ENCODE measurements around the gene HCN4.

HCN4 gene

DNA sequence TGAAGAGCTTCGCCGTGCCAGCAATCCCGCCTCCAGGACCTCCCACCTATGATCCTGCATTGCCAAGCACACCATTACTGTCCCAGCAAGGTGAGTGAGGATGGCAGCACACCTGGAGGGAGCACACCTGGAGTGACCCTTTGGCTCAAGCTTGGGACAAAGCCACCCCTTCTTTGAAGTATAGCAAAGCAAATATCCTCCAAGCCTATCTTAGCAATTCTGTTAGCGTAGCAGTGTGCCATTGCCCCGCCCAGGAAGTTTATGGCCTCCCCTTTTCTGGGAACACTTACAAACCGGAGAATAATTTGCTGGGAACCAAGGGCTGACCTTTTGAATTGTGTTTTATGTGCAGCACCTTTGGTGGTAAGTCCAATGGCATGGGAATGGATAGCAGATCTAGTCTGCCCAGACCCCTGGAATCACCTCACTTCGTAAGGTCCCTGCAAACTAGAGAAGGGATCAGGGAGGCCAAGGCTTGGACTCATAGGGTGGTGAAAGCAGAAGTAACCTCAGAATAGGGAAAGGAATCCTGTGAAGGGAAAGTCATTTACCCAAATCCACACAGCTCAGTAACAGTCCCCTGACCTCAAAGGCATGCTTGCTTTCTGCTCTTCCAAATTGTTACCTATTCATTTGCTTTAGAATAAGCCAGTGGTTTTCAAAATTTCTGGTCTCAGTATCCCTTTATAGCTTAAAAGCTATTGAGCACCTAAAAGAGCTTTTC, 70.1 kb downstream of the HCN4 start:
- DNase-seq (ENCODE audit: low read depth in 4 of 4, low spot score in 1 of 4): no peak

DNA sequence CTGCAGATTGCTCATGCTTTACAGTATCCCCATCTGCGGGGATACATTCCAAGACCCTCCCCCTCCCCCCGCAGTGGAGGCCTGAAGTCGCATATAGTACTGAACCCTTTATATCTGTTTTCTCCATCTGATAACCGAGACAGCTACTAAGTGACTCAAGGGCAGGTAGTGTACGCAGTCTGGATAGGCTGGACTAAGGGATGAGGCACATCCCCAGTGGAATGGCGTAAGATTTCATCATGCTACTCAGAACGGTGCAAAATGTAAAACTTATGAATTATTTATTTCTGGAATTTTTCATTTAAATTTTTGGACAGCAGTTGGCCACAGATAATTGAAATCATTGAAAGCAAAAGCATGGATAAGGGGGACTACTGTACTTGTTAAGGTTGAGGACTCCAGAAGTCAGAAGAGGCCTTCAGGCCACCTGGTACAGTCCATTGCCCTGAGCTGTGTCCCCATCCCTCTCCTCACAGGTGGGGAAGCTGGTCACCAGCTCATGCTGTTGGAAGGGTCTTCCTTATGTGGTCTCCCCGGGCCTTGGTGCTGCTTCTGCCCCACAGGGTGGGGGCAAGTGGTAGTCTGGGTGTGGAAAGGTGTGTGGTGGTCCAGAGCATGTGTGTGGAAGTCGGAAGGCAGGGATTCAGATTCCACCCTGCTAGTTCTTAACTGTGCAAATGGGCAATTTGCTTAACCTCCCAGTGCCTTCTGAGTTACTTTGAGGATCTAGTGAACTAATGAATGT, 72.0 kb downstream of the HCN4 start:
- no peak for DNase-seq (ENCODE audit: low read depth in 4 of 4, low spot score in 1 of 4)

DNA sequence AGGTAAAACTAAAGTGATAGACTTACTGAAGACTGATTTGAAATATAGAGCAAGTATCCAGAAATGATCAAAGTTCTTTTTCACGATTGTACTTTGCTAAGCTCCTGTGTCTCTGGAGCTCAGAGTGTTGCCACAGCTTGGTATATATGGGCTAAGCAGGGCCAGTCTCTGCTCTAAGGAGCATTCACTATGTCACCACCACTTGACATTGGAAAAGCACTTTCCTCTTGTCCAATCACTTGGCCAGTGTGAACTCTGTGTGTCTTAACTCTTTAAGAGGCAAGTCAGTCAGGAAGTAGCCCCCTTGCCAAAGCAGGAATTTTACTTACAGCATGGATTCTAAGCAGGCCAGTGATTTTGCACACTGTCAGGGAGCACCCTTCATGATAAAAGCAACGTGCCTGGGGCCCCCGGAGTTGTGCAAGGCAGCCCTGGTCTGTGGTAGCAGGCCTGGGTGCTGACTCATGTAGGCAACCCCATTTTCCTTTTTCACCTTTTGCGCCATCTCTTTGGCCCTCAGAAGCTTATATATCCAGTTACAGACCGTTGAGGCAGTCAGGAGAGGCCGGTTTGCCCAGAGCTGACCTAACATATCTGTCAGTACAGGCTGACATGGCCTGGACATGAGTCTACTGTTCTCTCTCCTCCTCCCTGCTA, 73.0 kb downstream of the HCN4 start:
- DNase-seq (ENCODE audit: low read depth in 4 of 4, low spot score in 1 of 4): no peak

DNA sequence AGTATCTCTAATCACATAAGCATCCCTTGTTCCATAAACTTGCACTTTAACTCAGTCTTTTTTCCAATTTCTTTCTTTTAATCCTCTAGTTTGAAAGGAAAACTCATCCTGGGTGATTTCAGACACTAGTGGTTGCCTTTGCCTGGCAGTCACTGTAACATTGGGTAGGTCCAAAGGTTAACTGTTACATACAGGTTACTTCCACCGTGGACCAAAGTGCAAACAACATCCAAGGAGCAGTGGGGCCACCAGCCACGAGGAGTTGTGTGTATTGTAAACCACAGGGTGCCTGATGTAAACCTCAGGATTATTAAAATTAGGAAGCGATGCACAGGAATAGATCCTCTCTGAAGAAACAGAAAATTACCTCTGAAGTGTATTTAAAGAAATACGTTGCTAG, 75.0 kb downstream of the HCN4 start:
- no peak for DNase-seq (ENCODE audit: low read depth in 4 of 4, low spot score in 1 of 4)

DNA sequence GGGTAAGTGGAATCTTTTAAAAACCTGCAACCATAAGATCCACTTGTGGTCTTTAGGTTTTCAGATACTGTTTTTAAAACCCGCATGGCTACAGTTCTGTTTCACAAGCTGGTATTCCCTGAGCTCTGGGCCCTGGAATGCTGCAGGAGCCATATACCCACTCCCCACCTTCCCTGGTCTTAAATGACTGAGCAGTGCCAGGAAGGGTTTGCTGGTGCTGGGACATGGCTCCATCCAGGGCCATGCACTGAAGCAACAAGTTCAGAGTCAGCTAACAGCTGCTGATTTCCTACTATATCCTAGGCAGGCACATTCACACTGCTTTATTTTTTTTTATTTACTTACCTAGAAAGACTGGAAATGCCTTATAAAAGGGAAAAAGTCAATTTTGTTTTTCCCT, 77.3 kb downstream of the HCN4 start:
- no peak for DNase-seq (ENCODE audit: low read depth in 4 of 4, low spot score in 1 of 4)

DNA sequence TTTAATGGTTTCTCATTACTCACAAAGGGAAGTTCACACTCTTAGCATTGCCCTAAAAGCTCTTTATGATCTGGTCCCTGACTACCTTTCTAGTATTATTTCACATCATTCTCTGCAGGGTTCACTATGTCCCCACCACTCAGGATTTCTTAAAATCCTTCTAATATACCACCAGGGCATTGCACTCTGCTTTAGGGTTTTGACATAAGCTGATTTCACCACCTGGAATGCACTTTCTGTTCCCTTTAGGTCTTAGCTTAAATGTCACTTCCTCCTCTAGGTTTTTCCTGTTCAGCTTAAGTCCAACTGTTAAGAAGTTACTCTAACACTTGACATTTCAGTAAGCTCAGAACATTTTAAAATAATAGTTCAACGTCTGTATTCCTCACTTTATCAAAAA, 81.7 kb downstream of the HCN4 start:
- no peak for DNase-seq (ENCODE audit: low read depth in 4 of 4, low spot score in 1 of 4)

DNA sequence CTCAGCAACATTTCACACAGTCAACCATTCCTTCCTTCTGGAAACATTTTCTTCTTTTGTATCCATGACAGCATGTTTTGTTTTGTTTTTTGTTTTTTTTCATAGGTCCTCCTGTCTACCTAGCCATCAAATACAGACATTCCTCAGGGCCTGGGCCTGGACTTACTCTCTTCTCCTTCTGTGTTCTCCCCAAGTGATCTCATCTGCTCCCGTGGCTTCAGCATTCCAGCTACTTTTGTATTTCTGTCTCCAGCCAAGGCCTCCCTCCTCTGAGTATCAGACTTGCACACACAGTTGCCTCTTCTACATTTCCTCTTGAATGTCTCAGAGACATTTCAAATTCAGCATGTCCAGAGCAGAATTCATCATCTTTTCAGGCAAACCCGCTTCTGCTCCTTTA, 82.4 kb downstream of the HCN4 start:
- DNase-seq (ENCODE audit: low read depth in 4 of 4, low spot score in 1 of 4): no peak

DNA sequence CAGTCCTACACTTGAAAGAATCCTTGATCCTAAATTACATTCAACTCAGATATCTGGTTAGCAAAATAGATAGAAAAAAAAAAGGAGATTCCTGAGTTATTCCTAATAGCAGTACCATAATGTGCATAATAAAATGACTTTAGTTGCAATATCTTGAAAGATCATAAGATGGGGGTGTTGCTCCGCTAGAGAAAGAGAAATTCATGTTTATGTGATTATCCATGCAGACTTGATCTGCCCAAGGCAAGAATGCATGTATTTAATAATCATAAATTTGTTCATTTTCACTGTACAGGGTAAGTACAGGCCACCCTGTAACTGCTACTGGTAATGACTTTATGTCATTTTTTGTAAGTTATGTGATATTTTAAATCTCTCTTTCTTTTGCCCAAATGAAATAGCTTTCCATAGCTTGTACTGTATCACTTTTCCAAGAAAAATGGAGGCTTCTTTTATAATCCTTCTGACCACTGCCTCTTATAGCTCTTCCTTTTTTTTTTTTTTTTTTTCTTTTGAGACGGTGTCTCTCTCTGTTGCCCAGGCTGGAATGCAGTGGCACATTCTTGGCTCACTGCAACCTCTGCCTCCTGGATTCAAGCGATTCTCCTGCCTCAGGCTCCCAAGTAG, 84.6 kb downstream of the HCN4 start:
- DNase-seq (ENCODE audit: low read depth in 4 of 4, low spot score in 1 of 4): no peak

DNA sequence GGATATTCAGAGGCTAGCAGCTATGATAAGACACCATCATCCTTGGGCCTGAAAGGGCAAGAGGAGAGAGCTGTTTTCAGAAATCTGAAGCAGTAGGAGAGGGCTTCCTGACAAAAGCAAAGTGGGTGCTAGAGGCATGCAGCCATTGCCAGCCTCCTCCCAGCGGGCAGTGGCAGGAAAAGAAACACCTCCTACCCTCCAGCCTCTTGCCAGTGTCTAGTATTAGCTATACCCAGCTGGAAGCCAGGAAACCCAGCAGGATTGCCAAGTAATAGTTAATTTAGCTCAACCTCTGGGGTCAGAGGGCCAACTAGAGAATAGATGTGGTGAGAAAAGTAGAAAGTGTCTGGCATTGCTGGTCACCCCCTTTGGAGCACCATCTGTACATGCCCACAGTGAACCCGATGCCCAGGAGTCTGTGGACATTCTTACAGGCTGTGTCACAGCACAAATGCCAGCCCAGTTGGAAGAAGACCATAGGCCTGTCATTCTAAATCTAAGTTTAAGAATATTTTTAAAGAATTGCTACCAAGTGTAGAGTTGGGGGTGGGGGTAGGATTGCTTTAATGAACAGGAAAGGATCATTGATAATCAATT, 85.3 kb downstream of the HCN4 start:
- no peak for DNase-seq (ENCODE audit: low read depth in 4 of 4, low spot score in 1 of 4)

DNA sequence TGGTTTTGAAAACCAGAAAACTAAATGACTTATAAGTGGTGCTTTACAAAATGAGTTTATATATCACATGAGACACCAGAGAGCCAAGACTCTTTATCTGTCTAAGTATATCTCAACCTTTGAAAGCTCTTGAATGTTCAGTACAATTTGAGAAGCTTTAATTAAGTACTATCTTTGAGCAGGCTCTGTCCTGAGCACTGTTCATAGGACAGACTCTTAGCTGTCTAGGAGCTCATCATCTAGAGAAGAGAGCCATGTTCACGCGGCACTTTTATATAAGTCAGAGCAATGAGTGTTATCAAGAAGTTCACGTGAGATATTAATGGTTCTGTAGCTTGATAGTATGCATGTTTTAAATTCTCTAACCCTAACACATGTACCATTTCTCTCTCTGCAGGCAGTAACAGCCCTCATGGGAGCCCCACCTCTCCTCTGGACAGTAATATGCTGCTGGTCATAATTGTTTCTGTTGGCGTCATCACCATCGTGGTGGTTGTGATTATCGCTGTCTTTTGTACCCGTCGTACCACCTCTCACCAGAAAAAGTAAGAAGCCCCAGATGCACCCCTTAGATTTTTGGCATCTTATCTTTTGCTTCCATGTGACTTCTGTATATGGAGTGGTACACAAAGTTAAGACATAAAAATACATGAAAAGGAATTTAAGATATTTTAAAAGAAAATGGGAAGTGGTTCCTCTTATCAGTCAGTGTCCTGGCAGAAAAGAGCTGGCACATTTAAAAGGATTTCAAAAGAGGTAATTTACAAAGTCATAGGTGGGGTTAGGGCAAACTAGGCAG, 86.0 kb downstream of the HCN4 start:
- no peak for DNase-seq (ENCODE audit: low read depth in 4 of 4, low spot score in 1 of 4)

DNA sequence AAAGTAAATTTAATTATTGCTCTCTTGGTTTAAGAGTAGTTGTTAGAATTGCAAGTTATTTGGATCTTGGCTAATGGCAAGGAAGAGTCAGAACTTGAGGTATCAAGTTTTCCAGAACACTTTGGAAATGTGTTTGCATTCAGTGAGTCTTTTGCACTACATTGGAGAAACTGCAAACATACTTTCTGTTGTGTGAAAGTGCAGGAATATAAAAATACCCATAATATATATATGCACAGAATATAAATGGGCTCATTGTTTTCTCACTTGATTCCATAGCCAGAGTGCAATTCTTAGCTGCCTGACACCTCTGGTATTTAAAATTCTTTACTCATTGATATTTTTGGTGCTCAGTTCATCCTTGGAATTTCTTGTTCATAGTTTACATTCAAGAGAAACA, 92.9 kb downstream of the HCN4 start:
- no peak for DNase-seq (ENCODE audit: low read depth in 4 of 4, low spot score in 1 of 4)

DNA sequence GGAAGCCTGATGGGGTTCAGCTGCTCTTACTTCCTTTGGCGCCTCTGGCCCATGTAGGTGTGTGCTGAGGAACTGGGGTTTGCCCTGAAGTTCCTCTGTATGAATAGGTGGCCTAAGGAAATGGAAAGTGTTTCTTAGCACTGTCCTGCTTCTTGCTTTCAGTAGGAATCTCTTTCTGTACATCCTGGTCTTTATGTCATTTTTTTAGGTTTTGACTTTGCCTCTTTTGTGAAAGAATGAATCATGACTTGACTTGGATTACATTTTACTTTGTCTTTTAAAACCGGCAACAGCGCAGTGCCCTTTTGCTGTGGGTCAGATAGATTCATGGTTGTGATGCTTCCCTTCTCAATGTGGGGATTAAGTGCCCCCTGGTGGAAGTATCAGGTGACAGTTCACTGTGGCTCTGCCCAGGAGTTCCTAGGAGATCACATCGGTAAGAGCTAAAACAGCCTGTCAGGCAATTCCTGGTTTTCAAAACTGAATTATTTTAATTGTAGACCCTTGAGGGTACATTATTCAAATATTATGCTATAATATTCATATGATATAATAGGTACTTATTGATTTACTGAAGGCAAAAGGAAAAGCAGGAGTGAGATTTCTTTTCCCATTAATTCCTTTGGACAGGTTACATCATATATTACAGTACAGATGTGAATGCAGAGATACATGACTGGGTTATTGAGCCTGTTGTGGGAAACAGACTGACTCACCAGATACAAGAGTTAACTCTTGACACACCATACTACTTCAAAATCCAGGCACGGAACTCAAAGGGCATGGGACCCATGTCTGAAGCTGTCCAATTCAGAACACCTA, 95.4 kb downstream of the HCN4 start:
- DNase-seq (ENCODE audit: low read depth in 4 of 4, low spot score in 1 of 4): peak; percentile 11 to 23 (median 17)

DNA sequence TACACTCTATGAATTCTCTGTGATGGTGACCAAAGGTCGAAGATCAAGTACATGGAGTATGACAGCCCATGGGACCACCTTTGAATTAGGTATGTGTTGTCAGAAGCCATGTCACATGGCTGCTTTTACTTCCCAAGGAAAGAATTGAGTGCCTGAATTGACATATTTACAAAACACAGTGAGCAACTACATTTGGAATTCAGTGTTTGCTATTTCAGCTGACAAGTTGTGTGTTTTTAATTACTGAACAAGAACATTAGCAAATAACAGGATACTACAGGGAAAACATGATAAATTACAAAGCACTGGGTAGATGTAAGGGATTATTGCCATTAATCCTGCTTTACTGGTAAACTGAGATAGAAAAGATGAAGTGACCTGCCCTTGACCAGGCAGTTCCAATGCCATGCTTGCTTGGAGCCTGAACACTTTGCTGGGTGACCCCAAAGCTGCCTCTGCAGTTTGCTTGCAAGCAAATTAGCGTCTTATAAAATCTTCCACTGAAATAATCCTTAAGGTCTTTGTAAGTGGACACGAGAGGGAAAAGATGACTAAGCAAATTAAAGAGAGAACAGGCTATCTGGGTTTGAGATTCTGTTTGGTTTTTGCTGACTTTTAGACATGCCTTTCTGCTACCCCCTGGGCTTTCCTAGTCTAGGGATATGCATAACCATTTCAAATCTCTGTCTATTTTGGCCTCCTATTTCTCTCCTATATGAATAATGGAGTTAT, 98.2 kb downstream of the HCN4 start:
- no peak for DNase-seq (ENCODE audit: low read depth in 4 of 4, low spot score in 1 of 4)
